Measurements from ENCODE around the gene HTR1B. TPM values are rescaled to one million over a fixed set of nuclear protein-coding genes. Genes with fewer than 3 reads are reported as not detected.

Gene HTR1B
- polyA plus RNA-seq, 1 donor from 2014 or later, result 0.19 TPM

DNA sequence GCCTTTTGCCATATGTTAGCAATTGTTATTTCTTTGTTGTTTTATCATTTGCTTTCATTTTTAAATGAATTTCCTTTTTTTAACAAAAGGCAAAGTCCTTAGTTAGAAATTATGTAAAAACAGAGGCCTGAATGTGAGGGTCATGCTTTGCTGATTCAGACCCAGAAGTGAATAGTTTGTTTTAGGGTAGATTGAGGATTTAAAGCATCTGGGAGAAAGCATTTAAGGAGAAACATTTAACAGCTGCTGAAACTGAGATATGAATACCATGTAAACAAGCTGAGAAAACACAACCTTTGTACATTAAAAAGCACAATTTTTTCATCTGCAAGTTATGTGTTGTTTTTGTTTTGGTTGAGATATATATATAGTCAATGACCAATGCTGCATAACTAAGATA lies 8.0 kb downstream of the HTR1B start:
- TF ChIP-seq EP300 (conservative IDR thresholded peaks at IDR 0.05; ENCODE audit: poor library complexity, severe bottlenecking) (no peak), TAF1 (IDR thresholded peaks at IDR 0.05; ENCODE audit: low read depth) (no peak), RAD21 (conservative IDR thresholded peaks at IDR 0.05) (no peak), EZH2 (IDR thresholded peaks at IDR 0.05; ENCODE audit: borderline replicate concordance, insufficient read depth, low read length, poor library complexity, severe bottlenecking) (no peak), SMC3 (conservative IDR thresholded peaks at IDR 0.05; ENCODE audit: poor library complexity) (no peak), POLR2AphosphoS5 (IDR thresholded peaks at IDR 0.05) (no peak), MXI1 (conservative IDR thresholded peaks at IDR 0.05; ENCODE audit: poor library complexity, severe bottlenecking) (no peak)
- TF ChIP-seq, protein P1, sequence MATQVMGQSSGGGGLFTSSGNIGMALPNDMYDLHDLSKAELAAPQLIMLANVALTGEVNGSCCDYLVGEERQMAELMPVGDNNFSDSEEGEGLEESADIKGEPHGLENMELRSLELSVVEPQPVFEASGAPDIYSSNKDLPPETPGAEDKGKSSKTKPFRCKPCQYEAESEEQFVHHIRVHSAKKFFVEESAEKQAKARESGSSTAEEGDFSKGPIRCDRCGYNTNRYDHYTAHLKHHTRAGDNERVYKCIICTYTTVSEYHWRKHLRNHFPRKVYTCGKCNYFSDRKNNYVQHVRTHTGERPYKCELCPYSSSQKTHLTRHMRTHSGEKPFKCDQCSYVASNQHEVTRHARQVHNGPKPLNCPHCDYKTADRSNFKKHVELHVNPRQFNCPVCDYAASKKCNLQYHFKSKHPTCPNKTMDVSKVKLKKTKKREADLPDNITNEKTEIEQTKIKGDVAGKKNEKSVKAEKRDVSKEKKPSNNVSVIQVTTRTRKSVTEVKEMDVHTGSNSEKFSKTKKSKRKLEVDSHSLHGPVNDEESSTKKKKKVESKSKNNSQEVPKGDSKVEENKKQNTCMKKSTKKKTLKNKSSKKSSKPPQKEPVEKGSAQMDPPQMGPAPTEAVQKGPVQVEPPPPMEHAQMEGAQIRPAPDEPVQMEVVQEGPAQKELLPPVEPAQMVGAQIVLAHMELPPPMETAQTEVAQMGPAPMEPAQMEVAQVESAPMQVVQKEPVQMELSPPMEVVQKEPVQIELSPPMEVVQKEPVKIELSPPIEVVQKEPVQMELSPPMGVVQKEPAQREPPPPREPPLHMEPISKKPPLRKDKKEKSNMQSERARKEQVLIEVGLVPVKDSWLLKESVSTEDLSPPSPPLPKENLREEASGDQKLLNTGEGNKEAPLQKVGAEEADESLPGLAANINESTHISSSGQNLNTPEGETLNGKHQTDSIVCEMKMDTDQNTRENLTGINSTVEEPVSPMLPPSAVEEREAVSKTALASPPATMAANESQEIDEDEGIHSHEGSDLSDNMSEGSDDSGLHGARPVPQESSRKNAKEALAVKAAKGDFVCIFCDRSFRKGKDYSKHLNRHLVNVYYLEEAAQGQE (IDR thresholded peaks at IDR 0.05; ENCODE audit: borderline replicate concordance), result no peak
- TF ChIP-seq, protein P2, sequence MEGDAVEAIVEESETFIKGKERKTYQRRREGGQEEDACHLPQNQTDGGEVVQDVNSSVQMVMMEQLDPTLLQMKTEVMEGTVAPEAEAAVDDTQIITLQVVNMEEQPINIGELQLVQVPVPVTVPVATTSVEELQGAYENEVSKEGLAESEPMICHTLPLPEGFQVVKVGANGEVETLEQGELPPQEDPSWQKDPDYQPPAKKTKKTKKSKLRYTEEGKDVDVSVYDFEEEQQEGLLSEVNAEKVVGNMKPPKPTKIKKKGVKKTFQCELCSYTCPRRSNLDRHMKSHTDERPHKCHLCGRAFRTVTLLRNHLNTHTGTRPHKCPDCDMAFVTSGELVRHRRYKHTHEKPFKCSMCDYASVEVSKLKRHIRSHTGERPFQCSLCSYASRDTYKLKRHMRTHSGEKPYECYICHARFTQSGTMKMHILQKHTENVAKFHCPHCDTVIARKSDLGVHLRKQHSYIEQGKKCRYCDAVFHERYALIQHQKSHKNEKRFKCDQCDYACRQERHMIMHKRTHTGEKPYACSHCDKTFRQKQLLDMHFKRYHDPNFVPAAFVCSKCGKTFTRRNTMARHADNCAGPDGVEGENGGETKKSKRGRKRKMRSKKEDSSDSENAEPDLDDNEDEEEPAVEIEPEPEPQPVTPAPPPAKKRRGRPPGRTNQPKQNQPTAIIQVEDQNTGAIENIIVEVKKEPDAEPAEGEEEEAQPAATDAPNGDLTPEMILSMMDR (IDR thresholded peaks at IDR 0.05; ENCODE audit: poor library complexity, severe bottlenecking), result no peak
- peaks cover 5% of the 10 kb centered on the region for H3K27me3 ChIP-seq (ENCODE audit: insufficient read depth, low read depth, low read length)
- H2AFZ ChIP-seq (ENCODE audit: low read depth, low read length), result no peak overlapping the region
- H3K4me2 ChIP-seq (ENCODE audit: low read length), result no peak overlapping the region
- no peaks in the 10 kb centered on the region for H4K20me1 ChIP-seq (ENCODE audit: insufficient read depth)
- no peaks in the 10 kb centered on the region for H3F3A ChIP-seq (ENCODE audit: insufficient read depth, low read length, poor library complexity, severe bottlenecking)
- H3K36me3 ChIP-seq (ENCODE audit: insufficient read depth, low read length), result no peaks in the 10 kb centered on the region
- no peak overlapping the region for H3K27ac ChIP-seq (ENCODE audit: low read length)
- H3K9me2 ChIP-seq (ENCODE audit: insufficient read depth, low read length), result no peaks in the 10 kb centered on the region
- no peak overlapping the region for H3K9ac ChIP-seq (ENCODE audit: low read length)
- no peak overlapping the region for H3K4me3 ChIP-seq (ENCODE audit: low read length)
- no peaks in the 10 kb centered on the region for H3K9me3 ChIP-seq (ENCODE audit: low read length)
- no peaks in the 10 kb centered on the region for H3K79me2 ChIP-seq (replicated peaks; ENCODE audit: insufficient read depth, low read length)

DNA sequence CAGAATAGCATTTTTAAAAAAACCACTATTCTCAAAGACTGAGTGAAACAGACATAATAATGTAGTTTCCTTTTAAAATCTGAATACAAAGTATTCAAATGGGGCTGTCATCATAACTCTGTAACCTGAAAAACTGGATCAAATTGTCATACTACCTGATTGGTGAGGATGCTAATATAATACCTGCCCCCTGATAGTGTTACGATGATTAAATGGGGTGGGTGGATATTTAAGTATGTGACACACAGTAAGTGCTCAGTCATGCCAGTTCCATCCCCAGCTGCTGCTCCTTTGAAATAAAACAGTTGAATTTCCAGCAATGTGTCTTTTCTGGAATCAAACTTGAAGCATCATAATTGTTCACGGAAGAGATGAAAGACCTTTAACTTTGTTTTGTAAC lies 8.9 kb downstream of the HTR1B start:
- no peaks in the 10 kb centered on the region for H3K9me3 ChIP-seq (ENCODE audit: low read length)
- no peak overlapping the region for H3K27ac ChIP-seq (ENCODE audit: low read length)

More for the DNA sequence above, 8.9 kb downstream of the HTR1B start:
- H3K79me2 ChIP-seq (replicated peaks; ENCODE audit: insufficient read depth, low read length), result no peaks in the 10 kb centered on the region
- no peaks in the 10 kb centered on the region for H3K9me2 ChIP-seq (ENCODE audit: insufficient read depth, low read length)
- H2AFZ ChIP-seq (ENCODE audit: low read depth, low read length), result no peak overlapping the region
- TF ChIP-seq SMC3 (conservative IDR thresholded peaks at IDR 0.05; ENCODE audit: poor library complexity) (no peak), TAF1 (IDR thresholded peaks at IDR 0.05; ENCODE audit: low read depth) (no peak), MXI1 (conservative IDR thresholded peaks at IDR 0.05; ENCODE audit: poor library complexity, severe bottlenecking) (no peak), POLR2AphosphoS5 (IDR thresholded peaks at IDR 0.05) (no peak), EP300 (conservative IDR thresholded peaks at IDR 0.05; ENCODE audit: poor library complexity, severe bottlenecking) (no peak), EZH2 (IDR thresholded peaks at IDR 0.05; ENCODE audit: borderline replicate concordance, insufficient read depth, low read length, poor library complexity, severe bottlenecking) (no peak), RAD21 (conservative IDR thresholded peaks at IDR 0.05) (no peak)
- TF ChIP-seq, protein P1 (IDR thresholded peaks at IDR 0.05; ENCODE audit: borderline replicate concordance), result no peak
- TF ChIP-seq, protein P2 (IDR thresholded peaks at IDR 0.05; ENCODE audit: poor library complexity, severe bottlenecking), result no peak
- no peak overlapping the region for H3K4me2 ChIP-seq (ENCODE audit: low read length)
- H3K4me3 ChIP-seq (ENCODE audit: low read length), result no peak overlapping the region
- no peak overlapping the region for H3K9ac ChIP-seq (ENCODE audit: low read length)
- H4K20me1 ChIP-seq (ENCODE audit: insufficient read depth), result no peaks in the 10 kb centered on the region
- no peaks in the 10 kb centered on the region for H3K27me3 ChIP-seq (ENCODE audit: insufficient read depth, low read depth, low read length)
- H3F3A ChIP-seq (ENCODE audit: insufficient read depth, low read length, poor library complexity, severe bottlenecking), result no peaks in the 10 kb centered on the region
- H3K36me3 ChIP-seq (ENCODE audit: insufficient read depth, low read length), result no peaks in the 10 kb centered on the region
